NCI-H526 treated with DMSO at 0.1 percent for 48 hours (cell line): ENCODE measurements around the gene TSEN15.
"Not testable (repeated sequence)": the region's sequence is repeated elsewhere in the genome, so short reads cannot be mapped to it uniquely, and the experiment has no call there.

Experiments
- DNase-seq: peaks from one replicate; lab custom pipeline; 2025; lab: John Stamatoyannopoulos, UW

Gene TSEN15

DNA sequence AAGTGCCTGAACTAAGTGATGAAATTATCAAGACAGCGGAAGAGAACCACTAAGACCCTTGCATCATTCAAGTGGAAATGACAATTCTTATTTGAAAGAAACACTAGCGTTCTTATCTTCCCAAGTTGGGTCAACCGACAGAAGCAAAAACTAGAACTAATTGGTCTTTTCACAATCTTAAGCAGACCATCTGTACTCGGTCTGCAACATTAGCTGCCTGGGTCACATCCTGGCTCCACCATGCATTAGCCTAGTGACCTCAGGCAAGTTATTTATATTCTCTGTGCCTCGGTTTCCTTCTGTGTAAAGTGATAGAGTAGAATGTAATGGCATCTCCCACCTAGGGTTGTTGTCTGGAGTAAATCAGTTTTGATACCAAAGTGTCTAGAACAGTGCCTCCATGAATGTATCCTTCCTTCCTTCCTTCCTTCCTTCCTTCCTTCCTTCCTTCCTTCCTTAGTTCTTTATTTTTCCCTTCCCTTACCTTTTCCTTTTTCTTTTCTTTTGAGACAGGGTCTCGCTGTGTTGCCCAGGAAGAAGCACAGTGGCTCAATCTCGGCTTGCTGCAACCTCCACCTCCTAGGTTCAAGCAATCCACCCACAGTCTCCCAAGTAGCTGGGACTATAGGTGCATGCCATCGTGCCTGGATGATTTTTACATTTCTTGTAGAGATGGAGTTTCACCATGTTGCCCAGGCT is 20.0 kb upstream of the TSEN15 start:
- no peak for DNase-seq

DNA sequence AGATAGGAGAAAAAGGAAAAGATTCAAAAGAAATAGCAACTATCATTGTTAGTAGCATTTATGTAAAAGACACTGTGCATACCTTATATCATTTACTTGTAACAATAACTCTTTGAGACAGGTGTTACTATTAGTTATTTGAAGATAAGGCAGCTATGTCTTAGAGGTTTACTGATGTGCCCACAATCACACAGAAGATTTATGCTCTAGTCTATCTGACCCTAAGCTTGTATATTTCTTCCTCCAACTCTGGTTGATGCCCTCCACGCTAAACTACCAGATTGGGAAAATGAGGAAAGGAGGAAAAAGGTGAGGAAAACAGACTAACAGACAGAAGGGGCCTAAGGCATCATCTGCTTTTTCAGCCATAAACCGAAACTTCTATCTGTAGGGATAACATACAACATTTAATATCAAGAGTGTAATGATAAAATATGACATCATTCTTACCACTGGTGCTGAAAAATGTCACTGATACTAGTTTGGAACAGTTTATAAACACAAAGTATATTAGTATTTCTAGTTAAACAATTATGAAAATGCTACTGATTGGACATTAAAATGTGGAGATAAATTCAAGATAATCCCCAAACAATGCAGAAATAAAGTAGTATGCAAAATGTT is 19.1 kb upstream of the TSEN15 start:
- DNase-seq = no peak

DNA sequence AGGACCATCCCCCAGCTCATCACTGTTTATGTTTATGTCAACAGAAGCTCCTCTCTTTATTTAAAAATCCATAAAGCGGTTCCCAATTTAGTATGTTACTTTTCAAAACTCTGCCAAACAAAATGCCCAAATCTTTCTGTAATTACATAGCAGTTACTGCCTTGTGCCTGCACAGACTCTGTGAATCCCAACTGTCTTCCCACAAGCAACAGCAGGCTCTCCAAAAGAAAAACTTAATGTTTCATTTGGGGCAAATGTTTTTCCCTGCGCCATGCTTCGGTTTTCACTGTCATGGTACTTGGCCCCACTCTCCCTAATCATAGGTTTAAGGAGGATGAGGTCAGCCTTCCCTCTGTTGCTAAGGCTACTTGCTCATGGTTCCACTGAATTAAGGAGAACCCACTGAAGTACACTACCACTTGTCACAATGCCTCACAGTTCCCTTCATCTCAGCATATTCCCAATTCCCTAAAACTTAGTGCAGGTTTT is 18.6 kb upstream of the TSEN15 start:
- no peak for DNase-seq

DNA sequence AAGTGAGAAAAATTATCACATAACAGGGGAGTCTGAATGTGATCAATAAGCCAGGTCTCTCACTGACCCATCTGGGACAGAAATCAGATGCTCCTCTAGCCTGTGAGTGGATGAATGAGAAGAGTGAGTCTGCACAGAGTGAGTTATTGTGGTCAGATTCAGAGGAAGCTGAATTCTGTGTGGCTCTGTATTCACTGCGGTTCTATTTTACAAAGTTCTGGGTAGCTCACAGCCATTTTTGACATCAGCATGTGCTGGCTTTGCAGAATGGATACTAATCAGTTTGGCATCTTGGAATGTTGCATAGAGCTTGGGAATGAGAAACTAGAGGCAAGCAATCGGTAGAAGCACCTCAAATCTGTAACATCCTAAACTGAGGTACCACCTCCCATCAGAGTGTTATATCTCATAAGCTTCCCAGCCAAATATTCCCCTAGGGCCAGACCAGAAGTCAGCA is 17.8 kb upstream of the TSEN15 start:
- no peak for DNase-seq

DNA sequence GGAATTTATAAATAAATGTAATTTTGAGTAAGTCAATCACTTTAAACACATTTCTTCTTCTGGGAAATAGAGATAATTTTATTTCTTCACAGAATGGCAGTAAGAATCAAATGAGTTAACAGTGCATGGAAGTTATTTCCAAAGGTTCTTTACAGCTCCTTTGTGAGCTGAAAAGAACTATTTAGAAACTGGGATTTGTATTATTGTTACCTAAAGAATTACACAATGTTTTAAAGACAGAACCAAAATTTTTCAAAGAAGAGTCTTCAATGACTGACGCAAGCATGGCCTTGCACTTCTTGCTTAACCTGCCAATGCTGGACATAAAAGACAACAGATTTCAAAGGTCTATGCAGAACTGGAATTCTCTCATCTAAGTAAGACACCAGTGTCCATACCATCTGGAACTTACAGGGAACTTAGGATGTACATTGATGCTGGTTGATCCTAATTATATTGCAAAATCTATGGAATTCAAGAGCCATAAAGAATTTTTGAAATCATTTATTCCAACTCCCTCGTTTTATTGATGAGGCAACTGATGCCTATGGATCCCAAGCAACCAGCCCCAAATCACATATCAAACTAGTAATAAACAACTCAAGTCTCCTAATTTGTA is 16.7 kb upstream of the TSEN15 start:
- DNase-seq = no peak

DNA sequence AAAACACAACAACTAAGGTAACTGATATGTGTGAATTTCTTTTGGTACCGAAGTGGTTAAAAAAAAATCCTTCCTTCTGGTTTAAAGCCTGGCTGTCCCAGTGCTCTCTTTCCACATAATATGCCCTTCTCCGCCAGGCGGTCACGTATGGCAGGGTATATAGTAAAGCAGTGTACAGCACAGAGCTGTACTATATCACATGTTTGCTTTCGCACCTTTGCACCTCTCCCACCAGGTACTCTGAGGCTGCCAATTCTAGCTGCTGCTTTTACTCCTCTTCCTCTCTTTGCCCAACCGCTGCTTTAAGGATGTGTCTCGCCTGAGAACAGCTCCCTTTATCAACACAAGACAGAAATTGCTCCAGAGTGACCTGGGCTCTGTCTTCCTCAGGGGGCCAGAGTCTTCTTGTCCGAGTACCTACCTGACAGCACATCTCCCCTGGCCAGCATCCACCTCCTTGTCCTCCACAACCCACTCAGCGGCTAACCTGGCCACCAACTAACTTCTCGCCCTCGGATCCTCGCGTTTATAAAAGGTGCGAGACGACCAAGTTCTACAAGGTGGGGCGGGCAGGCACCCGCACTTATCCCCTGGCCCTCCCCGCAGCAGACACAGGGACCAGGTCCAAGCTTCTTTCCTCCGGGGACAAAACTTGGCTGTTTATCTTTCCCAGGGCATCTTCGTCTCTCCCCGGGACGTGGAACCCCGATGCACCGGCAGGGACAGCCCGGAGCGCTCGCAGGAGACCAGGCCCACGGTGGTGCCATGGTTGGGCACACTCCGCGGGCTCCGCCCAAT is 15.6 kb upstream of the TSEN15 start:
- DNase-seq = peak; percentile 74

DNA sequence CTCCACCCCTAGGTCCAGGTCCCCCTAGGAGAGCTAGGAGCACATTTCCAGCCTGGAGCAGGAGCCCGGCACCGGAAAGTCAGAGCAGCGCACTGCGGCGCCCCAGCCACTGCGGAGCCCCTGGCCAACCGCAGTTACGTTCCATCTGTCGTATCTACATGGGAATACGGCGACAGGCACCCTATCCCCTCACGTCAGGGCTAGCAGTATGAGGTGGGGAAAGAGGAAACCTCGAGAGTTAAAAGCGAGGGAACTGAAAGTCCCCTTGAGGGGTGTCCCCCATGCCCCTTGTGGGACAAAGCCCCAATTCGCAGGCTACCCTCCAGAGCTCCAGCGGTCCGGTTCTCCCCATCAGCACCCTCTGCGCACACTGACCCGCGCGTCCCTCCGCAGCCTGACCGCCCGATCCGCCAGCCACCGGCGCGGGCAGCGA is 15.0 kb upstream of the TSEN15 start:
- peak; percentile 87 for DNase-seq

DNA sequence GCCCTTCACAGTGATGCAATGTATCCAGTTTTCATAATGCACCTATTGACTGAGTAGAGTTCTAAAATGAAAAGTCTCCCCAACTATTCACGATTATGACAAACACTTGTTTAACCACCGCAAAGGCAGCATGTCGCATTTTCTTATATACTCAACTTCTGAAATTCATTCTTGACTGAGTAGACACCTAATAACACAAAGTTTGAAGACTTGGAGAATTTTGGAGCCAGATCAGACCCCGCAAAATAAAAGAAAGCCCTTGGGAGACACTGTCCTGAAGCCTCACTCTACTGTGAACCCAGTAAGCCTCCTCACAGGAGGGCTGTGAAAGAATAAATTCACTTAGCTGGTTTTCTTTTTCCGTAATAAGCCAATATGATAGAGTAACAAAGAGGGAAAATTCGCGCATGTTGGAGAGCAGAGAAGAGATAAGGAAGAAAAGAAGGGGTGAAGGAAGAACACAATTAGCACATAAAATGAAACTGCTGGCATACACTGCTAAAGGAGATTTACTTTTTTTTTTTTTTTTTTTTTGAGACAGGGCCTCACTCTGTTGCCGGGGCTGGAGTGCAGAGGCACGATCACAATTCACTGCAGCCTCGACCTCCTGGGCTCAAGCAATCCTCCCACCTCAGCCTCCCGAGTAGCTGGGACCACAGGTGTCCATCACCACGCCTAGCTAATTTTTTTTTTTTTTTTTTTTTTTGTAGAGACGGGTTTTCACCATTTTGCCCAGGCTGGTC is 13.5 kb upstream of the TSEN15 start:
- no peak for DNase-seq

DNA sequence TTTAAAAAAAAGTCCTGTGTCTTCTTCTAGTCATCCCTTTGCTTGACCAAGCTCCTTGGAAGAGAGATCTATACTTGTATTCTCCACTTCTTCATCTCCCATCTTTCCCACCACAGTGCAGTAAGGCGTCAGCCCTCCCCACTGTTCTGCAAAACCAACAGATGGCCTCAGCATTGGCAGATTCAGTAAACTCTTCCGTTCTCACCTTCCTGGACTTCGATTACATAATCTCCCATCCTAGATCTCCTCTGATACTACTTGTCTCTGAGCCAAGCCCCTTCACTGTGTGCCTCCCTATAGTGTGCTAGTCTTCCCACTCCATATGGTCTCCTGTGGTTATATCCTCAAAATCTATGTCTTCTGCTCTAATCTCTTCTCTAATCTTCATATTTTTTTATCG is 12.4 kb upstream of the TSEN15 start:
- no peak for DNase-seq

DNA sequence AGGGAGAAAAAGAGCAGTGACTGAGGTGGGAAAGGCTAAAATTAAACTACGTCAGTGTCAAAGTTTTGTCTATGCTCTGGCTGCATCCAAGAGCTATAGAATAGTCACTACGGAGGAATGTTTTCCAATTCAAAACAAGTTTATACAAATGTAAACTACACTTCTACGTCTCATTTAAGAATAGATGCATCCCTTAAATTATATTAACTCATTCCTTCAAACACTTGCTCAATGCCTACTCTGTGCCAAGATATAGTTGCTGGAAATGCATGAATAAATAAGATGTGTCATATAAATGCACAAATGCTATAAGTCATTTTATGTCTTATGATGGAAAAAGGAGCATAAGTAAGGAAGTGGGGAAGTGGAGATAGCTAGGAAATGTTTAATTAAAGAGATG is 9.8 kb upstream of the TSEN15 start:
- no peak for DNase-seq

DNA sequence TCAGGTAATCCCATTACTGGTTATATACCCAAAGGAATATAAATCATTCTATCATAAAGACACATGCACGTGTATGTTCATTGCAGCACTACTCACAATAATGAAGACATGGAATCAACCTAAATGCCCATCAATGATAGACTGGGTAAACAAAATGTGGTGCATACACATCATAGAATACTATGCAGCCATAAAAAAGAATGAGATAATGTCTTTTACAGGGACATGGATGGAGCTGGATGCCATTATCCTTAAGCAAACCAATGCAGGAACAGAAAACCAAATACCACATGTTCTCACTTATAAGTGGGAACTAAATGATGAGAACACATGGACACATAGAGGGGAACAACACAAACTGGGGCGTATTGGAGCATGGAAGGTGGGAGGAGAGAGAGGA is 8.2 kb upstream of the TSEN15 start:
- DNase-seq = not testable (repeated sequence)

DNA sequence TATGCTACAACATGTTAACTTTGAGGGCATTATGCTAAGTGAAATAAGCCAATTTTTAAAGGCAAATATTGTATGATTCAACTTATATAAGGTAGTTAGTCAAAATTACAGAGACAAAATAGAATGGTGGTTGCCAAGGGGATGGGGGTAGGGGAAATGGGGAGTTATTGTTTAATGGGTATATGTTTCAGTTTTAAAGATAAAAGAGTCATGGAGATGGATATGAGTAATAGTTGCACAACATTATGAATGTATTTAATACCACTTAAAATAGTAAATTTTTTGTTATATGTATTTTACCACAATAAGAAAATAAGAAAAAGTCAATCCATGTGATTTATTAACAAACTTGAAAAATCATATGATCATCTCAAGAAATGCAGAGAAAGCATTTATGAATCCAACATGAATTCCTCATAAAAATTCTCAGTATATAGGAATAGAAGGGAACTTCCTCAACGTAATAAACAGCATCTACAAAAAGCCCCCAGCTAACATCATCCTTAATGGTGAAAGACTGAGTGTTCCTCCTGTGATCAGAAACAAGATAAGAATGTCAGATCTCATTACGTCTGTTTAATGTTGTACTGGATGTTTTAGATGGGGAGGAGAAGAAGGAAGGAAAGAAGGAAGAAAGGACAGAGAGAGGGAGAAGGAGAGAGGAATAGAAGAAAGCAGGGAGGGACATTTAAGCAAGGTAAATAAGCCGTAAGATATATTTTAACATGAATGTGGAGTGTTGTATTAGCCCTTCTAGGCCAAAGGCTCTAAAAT is 6.7 kb upstream of the TSEN15 start:
- DNase-seq = no peak

DNA sequence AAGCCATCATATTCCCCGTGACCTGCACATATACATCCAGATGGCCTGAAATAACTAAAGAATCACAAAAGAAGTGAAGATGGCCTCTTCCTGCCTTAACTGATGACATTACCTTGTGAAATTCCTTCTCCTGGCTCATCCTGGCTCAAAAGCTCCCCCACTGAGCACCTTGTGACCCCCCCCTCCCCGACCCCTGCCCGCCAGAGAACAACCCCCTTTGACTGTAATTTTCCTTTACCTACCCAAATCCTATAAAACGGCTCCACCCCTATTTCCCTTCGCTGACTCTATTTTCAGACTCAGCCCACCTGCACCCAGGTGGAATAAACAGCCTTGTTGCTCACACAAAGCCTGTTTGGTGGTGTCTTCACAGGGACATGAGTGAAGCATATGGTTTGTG is 4.0 kb upstream of the TSEN15 start:
- not testable (repeated sequence) for DNase-seq

DNA sequence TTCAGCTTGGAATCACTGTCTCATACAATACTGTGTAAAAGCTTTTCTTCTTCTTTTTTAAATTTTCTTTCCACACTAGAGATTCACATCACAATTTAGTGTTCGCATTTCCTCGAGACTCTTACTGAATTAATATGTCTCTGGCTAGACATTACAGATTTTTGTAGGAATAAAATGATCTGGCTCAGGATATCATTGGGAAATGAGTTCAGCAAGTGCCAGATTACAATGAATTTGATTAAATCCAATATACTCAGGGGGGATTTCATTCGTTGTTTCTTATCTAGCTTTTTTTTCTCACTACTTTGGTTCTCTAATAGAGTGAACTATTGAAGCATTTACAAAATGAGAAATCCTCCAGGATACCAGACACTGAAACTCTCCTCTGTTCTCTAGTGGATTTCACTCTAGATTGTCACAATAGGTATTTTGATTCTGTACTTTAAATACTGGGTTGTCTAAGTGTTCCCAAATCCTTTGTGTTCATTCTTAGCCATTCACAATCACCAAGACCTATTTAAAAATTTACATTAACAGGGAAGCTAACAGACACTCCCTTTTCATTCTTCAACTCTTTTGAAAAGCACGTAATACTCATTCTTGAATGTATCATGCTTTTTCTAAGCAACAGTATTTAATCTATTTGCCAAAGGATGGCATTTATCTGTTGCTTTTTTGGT is 2.8 kb upstream of the TSEN15 start:
- no peak for DNase-seq

DNA sequence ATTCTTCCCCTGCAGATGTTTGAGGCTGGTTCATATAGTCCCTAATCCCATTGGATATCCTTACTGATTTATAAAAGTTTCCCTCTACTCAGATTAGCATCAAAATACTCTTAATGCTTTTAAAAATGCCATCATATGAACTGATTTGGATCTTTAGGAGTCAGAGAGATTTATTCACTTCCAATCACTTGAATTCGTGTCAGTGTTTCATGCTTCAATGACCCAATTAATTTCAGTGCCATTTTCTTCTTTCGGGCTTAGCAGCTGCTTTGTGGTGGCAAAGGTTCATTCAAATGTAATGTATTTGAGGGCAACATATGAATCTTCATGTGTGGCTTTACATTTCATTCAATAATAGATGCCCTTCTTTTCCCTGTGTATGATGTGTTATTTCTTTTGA is 2.2 kb upstream of the TSEN15 start:
- no peak for DNase-seq

DNA sequence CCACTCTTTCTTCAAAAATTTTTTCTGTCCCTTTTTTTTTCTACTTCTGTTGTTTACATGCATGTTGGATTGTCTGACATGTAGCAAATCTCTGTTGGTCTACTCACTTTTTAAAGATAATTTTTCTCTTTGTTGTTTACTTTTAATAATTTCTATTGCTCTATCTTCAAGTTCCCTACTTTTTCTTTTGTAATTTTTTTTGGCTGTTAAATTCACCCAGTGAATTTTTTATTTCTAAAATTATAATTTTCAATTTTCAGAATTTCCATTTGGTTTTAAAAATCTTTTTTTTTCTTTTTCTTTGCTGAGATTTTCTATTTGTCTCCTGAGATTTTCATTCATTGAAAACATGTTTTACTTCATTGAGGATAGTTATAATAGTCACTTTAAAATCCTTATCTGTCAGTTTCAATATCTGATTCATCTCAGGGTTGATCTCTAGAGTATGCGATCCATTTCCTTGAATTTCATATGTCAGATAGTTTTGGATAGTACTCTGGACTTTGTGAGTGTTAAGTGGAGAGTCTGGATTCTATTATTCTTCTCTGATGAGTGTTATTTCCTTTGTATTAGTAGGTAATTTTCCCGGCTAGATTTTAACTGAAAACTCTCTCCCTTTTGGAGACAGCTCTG is 1.6 kb upstream of the TSEN15 start:
- no peak for DNase-seq

DNA sequence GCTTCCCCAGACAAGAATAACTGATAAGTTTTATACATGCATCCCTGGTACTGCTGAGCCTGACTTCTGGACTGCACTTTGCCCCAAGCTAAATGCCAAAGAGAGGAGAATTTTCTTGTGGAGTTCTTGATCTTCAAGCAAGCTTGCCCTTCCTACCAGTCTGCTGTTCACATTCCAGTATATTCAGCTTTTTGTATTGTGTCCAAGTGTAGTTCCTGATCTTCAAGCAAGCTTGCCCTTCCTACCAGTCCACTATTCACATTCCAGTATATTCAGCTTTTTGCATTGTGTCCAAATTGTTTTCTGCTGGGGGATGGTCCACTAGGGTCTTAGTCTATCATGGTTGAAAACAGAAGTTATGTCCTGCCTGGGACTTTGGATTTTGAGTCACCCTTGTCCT is 894 bp upstream of the TSEN15 start:
- DNase-seq = no peak

DNA sequence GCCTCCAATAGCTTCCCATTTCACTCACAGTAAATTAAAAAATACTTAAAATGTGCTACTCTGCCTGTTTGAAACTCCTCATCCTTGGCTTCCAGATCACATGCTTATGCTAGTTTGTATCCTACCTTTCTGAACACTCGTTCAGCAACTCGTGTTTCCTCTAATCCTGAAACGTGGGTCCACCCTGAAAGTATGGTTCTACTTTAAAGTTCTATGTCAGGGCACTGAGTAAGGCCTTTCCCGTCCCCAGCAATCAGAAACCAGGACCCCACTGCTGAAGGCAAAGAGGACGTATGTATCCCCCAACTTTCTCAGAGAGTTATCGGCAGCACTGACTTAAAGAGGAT is 419 bp upstream of the TSEN15 start:
- DNase-seq = no peak

DNA sequence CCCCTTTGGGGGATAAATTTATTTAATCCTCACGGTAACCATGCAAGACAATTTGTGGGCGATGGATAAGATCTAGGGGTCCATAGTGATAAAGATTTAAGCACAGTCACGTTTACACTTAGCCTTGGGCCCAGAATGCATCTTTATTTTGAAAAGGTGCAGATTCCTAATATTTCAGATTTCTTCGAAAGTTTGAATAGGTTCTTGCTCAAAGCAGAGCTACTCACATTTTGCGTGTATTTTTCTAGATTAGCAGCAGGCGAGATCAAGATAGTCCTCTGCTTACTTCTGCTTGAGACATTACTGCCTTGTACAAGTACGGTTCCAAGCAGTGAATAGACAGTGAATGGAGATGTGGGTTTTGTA is 647 bp downstream of the TSEN15 start:
- no peak for DNase-seq

DNA sequence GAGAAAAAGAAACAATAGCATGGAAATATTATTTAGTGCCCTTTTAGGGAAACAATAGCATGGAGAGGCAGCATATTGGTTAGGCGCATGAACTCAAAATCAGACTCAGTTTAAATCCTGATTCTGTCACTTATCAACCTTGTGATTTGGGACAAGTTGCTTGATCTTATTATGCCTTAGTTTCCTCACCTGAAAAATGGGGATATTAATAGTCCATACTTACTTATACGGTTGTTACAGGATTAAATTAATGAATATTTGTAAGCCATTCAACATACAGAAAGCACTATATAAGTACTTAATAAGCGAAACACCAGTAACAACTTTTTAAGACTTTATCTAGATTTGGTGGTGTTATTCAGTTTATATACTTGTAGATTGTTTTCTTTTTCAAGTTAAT is 1.2 kb downstream of the TSEN15 start:
- no peak for DNase-seq
